Stimulated activated naive CD4-positive, alpha-beta T cell treated with Interleukin-2 at 50 U/mL for 16 hours (primary cell): ENCODE results near the gene ANO7.

ENCODE experiments used
- DNase-seq: peaks from one replicate; lab custom pipeline; 2025; lab: John Stamatoyannopoulos, UW

The ANO7 gene

DNA sequence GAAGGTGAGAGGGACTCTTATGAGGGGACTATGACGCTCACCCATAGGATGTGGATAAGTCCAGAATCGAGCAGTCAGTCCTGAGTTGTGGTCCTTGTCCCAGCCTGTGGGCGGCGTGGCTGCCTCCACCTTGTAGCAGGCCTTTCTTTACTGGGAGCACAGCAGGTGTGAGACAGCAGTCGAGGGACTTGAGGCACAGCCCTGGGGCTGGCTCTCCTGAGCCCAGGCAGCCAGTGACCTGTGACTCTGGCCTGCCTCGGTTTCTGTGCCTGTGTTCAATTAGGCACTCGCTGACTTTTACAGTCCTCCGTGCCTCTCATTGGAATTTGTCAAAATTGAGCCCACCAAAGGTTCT lies 30.0 kb upstream of the ANO7 start:
- no peak for DNase-seq

GRCh38 chr2:241159116-241159515 lies 29.4 kb upstream of the ANO7 start:
- no peak for DNase-seq

DNA sequence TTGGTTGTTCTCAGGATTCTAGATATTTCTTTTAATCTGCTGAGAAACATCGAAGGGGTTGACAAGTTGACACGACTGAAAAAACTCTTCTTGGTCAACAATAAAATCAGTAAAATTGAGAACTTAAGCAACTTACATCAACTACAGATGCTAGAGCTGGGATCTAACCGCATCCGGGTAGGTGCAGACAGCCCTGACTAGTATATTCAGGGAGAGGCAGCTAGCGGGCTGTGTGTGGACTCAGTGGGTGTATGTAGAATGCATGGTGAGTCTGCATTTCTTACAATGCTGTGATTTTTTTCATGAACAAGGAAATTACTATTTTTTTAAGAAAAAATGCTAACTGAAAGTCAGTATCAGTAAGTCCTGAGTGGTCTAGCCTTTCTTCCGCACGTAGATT lies 28.2 kb upstream of the ANO7 start:
- DNase-seq = no peak

GRCh38 chr2:241161646-241162281 lies 26.7 kb upstream of the ANO7 start:
- DNase-seq = no peak

DNA sequence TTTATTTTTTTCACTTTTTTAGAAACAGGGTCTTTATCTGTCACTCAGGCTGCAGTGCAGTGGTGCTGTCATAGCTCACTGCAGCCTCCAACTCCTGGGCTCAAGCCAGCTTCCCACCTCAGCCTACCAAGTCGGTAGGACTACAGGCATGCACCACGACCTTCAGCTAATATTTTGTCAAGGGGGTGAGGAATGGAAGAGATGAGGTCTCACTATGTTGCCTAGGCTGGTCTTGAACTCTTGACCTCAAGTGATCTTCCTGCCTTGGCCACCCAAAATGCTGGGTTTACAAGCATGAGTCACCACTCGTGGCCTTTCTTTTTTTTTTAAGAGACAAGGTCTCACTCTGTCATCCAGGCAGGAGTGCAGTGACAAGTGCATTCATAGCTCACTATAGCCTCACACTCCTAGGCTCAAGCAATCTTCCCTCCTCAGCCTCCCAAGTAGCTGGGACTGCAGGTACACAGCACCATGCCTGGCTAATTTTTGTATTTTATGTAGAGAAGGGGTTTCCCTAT lies 24.8 kb upstream of the ANO7 start:
- no peak for DNase-seq

GRCh38 chr2:241168366-241168765 lies 20.1 kb upstream of the ANO7 start:
- DNase-seq = no peak

DNA sequence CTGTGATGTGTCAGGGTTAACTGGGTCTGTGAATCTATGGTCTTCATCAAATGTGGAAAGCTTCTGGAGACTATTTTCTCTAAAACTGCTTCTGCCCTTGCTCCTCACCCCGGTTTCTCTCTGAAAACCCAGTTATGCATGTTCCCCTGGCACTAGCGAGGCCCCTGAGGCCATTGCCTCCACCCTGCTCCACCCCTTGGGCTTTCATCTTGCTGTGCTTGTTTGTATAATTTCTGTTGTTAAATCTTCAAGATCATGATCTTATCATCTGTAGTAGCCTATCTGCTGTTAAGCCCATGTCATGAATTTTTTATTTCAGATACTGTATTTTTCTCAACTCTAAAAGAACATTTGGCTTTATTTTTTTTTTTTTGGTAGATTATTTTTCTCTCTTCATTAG lies 14.9 kb upstream of the ANO7 start:
- DNase-seq = no peak

- no peak for DNase-seq
These were observed 10.7 kb upstream of the ANO7 start for GRCh38 chr2:241177526-241178334.

DNA sequence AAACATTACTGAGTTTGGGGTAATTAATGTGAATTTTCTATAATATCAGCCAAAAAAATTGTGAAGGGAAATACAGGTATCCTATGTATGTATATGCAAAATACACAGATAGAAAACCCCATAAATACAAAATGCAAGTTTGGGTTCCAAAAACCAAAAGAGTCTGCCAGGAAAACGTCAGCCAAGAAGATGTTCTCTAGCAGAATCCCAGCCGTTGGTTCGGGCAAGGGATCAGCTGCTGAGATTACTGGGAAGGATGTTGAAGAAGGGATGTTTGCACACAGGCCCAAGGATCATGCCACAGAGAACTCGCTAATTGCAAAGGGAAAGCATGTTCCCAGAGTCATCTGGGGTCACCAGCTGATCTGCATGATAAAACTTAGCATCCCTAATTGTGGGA lies 9.5 kb upstream of the ANO7 start:
- DNase-seq = no peak

GRCh38 chr2:241179899-241180298 lies 8.6 kb upstream of the ANO7 start:
- DNase-seq = peak; percentile 41

GRCh38 chr2:241180495-241180894 lies 8.0 kb upstream of the ANO7 start:
- no peak for DNase-seq

DNA sequence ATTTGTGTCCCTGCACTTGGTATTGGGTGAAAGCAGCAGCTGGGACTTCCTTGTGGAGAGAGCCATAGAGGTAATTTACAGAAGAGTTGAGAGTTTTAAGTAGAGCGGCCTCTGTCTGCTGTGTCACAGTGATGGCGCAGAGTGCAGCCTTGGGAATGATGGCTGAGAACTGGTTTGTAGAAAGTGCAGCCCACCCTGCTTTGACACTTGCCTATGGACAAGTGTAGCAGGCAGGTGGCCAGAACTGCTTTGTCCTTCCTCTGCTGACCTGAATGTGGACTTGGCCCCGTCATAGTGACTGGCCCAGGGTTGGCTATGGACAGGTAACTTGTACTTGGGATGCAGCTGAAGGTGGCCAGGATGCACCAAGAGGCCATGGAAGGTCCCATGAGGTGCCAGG lies 6.4 kb upstream of the ANO7 start:
- no peak for DNase-seq

- no peak for DNase-seq
These were observed 5.8 kb upstream of the ANO7 start for GRCh38 chr2:241182531-241183133.

GRCh38 chr2:241183221-241183620 lies 5.3 kb upstream of the ANO7 start:
- DNase-seq = no peak

DNA sequence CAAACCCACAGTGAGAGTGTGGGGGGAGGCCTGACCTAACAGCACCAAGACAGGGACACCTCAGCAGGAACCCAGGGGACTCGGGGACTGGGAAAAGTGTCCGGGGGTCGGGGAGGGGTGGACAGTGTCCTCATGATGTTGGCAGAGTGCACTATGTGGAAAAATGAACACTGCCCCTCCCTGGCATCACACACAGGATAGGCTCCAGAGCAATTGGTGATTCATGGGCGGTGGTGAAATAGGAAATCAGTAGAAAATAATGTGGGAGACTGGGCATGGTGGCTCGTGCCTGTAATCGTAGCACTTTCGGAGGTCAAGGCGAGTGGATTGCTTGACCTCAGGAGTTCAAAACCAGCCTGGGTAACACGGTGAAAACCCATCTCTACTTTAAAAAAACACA lies 3.6 kb upstream of the ANO7 start:
- DNase-seq = no peak

DNA sequence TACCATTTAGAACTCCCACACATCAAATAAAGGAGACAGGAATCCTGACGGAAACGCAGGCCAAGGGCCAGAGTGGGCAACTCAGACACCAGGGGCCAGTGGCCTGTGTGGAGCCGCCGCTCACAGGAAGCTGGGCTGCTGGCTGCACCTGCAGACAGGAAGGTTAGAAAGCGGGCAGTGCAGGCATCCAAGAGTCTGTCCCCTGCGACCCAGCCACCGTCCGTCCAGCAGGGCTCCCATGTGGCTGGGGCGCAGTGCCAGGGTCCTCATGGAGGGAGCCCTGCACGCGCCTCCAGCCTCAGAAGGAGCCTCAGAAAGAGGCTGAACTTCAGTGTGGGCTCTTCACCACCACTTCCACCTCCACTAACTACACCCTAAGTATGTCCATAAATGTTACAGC lies 2.5 kb upstream of the ANO7 start:
- DNase-seq = no peak

- DNase-seq = no peak
These were observed 1.2 kb upstream of the ANO7 start for GRCh38 chr2:241187101-241187917.

DNA sequence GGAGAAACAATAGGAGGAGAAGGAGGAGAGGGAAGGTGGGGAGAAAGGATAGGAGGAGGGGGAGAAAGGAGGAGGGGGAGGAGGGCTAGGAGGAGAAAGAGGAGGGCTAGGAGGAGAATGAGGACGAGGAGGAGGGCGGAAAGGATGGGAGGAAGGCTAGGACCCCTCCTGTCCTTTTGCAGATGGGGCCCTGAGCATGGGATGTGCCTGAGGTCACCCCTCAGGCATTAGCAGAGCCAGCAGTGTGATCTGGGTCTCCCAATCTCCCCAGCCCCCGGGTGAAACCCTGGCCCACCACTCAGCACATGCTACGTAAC lies 601 bp upstream of the ANO7 start:
- DNase-seq = no peak

DNA sequence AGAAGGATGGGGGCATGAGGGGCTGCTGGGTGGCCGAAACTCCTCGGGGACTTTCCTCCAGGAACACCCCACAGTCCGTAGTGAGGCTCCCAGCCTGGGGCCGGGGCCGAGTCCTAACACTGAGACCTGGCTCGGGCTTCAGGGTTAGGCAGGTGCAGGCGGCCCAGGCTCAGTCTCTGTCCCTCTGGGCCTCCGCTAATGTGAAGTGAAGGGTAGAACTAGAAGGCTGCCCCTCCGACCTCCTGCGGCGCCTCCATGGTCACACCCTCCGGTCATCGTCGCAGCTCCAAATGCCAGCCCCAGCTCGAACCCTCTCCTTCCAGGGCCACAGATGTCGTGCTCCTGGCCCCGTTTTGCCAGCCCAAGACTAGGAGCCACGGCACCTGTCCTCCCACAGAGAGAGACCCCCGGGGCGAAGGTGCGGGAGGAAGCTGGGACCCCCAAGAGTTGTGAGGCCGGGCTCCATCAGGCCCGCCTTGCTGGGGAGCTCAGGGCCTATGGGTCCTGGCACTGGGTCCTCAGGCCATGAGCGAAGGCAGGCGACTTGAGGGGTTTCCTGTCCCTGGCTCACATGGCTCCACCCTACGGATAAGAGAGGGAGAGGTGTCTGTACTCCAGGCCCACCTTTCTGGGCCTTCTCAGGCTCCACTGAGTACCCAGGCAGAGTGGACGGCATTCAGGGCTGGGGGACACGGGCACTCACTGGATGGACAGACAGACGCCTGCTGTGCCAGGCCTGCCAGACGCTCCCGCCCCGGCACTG lies 797 bp downstream of the ANO7 start:
- no peak for DNase-seq

DNA sequence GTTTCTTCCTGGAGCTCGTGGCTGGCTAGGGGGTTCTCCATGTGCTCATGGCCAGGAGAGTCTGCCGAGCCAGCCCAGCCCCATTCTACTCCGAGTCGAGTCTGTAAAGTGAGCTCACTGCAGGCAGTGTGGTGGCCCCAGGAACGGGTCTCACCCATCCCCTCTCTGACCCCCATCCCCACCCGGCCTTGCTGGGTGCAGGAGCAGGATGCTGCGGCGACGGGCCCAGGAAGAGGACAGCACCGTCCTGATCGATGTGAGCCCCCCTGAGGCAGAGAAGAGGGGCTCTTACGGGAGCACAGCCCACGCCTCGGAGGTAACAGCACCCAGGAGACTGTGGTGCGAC lies 1.4 kb downstream of the ANO7 start:
- no peak for DNase-seq

DNA sequence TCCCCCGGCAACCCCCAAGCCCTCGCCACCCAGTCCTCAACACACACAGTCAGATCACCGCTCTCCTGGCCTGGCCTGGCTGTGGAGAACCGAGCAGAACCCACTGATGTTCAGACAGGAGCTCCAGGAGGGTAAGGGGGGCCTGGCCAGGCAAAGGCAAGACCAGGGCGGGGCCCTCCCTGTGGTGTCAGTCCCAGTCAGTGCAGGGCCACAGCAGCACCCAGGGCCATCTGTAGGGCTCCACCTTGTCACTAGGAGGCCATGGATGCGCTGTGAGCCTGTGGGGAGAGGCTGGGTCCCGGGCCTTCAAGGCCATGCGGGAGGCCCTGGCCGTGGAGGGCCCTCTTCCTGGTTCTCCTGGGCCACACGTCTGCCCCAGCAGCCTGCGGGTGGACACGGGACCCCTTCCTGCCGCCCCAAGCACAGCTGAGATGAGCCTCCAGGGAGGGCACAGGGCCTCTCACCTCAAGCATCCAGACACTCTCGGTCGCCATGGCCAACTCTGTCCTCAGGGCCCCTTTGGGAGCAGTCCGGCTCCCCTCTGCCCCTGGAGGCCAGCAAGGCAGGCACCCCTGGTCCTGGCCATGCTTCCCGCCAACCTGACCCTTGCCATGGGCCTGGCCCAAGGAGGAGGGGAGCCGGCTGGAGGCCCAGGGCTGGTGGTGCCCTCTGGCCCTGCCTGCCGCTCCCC lies 2.0 kb downstream of the ANO7 start:
- no peak for DNase-seq
